Gastrocnemius medialis (tissue), 4 donors: ENCODE data around the gene TMEM132A. TPM values are rescaled to one million over a fixed set of nuclear protein-coding genes. Genes with fewer than 3 reads are reported as not detected.

Source experiments
- ATAC-seq, 2 donors: fragments of 150-250 bp; one replicate each; pipeline ENCODE4 v1.9.1; 2016
- DNase-seq, 2 donors: peaks; one replicate each; pipeline ENCODE4 v3.0.0-alpha.2; 2019
- H3K27ac ChIP-seq, 4 donors: fragments of 200-600 bp; sonication (generic); 1 replicate in 1 of 4; 2 replicates in 3 of 4; pipeline ENCODE4 v1.5.1; 2016 to 2018; ENCODE audit warnings: mild to moderate bottlenecking in 2 of 4, moderate library complexity in 1 of 4
- H3K27me3 ChIP-seq, 3 donors: fragments of 200-600 bp; sonication (generic) in 2 of 3; 1 replicate in 1 of 3; 2 replicates in 2 of 3; pipeline versions ENCODE4 v1.5.1 to v1.6.0; 2016 to 2019; ENCODE audit warnings: mild to moderate bottlenecking in 1 of 3, moderate library complexity in 1 of 3
- H3K36me3 ChIP-seq, 2 donors: fragments of 200-600 bp; sonication (generic) in 1 of 2; one replicate each; pipeline ENCODE4 v1.5.1; 2017 to 2018
- H3K4me1 ChIP-seq, 2 donors: fragments of 200-600 bp; sonication (generic) in 1 of 2; one replicate each; pipeline ENCODE4 v1.5.1; 2016 to 2017; ENCODE audit warnings: mild to moderate bottlenecking in 2 of 2
- H3K4me3 ChIP-seq, 4 donors: fragments of 200-600 bp; sonication (generic) in 3 of 4; 1 replicate in 1 of 4; 2 replicates in 3 of 4; pipeline ENCODE4 v1.5.1; 2016 to 2019; ENCODE audit warnings: mild to moderate bottlenecking in 2 of 4
- H3K9me3 ChIP-seq, 3 donors: fragments of 200-600 bp; sonication (generic) in 2 of 3; 1 replicate in 1 of 3; 2 replicates in 2 of 3; pipeline ENCODE4 v1.5.1; 2016 to 2019
- CTCF ChIP-seq, 5 experiments: fragments of 450-650 bp in 3 of 5; fragments of 200-600 bp in 2 of 5; sonication (generic) in 2 of 5; IDR thresholded peaks in 4 of 5; conservative IDR thresholded peaks in 1 of 5; 1 replicate in 4 of 5; 2 replicates in 1 of 5; pipeline ENCODE4 v1.5.1; 2016 to 2019; ENCODE audit warnings: antibody characterized with exemption in 5 of 5, mild to moderate bottlenecking in 3 of 5, moderate library complexity in 3 of 5
- POLR2A ChIP-seq, 2 donors: fragments of 450-650 bp; IDR thresholded peaks; one replicate each; pipeline ENCODE4 v1.6.1; 2017; ENCODE audit warnings: antibody characterized with exemption in 2 of 2, mild to moderate bottlenecking in 2 of 2, moderate library complexity in 2 of 2
- in situ Hi-C, 4 donors: fragments of 200-750 bp; cut with MboI; loops; one replicate each; pipeline versions ENCODE4 v1.15.0 to v1.8.0; 2017; ENCODE audit warnings: low sequenced_read_pairs in 4 of 4
- intact Hi-C: fragments of 100-400 bp; cut with DNase I; formaldehyde crosslinking; loops from one replicate; pipeline ENCODE4 v1.15.1; 2023; ENCODE audit warnings: low total_unique reads
- total RNA-seq, 4 donors: library from RNA; depleted of rRNA; stranded (reverse); fragments of >200 nt; gene quantifications; one replicate each; pipeline versions ENCODE4 v1.1.0 to v1.2.3, GENCODE V29; 2016

The TMEM132A gene
- total RNA-seq, 4 donors from 2014 or later: 2.5 to 3.7 (median 3.1) TPM

- intact Hi-C loops: no loop called here
- Histone ChIP-seq H3K27me3 (no peaks in the 10 kb centered on the region), H3K27ac (no peak overlapping the region), H3K36me3 (peaks cover 2 to 57% of the 10 kb centered on the region in 2 donors), H3K4me1 (peaks cover 24 to 28% of the 10 kb centered on the region in 2 donors), H3K4me3 (no peak overlapping the region), H3K9me3 (no peaks in the 10 kb centered on the region)
- ATAC-seq: no peak
- no peak for TF ChIP-seq CTCF (IDR thresholded peaks at IDR 0.05 in 4 of 5, conservative IDR thresholded peaks at IDR 0.05 in 1 of 5)
- no peak for TF ChIP-seq POLR2A (IDR thresholded peaks at IDR 0.05)
- in situ Hi-C loops: loop anchor here in 1 of 4 donors (25.0 kb wide), 1 partner anchor 260 kb away; the partner anchor contains the start of gene VPS37C
- no peak for DNase-seq
Measured at GRCh38 chr11:60902625-60903024, 21.6 kb upstream of the TMEM132A start.

DNA sequence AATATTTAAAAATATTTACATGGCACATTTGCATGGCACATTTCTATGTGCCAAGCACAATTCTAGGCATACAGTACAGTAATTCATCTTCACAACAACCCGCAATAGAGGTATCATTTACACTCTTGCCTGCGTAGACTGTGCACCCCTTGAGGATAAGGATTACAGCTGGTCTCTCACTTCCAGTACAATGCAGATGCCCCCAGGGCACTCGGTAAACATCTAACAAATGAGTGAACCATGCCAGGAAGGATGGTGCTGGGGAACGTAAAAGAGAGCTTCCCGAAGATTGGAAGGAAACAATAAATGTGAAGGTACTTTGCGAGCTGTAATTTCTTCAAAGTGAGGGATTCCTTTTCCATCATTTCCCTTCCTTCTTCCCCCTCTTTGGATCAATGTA is 19.2 kb upstream of the TMEM132A start:
- TF ChIP-seq CTCF (IDR thresholded peaks at IDR 0.05 in 4 of 5, conservative IDR thresholded peaks at IDR 0.05 in 1 of 5): no peak
- TF ChIP-seq POLR2A (IDR thresholded peaks at IDR 0.05): no peak
- Histone ChIP-seq H3K9me3 (no peaks in the 10 kb centered on the region), H3K27me3 (no peaks in the 10 kb centered on the region), H3K4me1 (peaks cover 24 to 28% of the 10 kb centered on the region in 2 donors), H3K36me3 (peaks cover 0 to 33% of the 10 kb centered on the region in 2 donors), H3K4me3 (peak overlapping the region; percentile 78 to 100 (median 94)), H3K27ac (peak overlapping the region; percentile 90 to 100 (median 98))
- intact Hi-C loops (no loop called here), in situ Hi-C loops (loop anchor here in 1 of 4 donors (25.0 kb wide), 1 partner anchor 257 kb away; the partner anchor contains the start of gene VPS37C)
- ATAC-seq (no peak), DNase-seq (no peak)

DNA sequence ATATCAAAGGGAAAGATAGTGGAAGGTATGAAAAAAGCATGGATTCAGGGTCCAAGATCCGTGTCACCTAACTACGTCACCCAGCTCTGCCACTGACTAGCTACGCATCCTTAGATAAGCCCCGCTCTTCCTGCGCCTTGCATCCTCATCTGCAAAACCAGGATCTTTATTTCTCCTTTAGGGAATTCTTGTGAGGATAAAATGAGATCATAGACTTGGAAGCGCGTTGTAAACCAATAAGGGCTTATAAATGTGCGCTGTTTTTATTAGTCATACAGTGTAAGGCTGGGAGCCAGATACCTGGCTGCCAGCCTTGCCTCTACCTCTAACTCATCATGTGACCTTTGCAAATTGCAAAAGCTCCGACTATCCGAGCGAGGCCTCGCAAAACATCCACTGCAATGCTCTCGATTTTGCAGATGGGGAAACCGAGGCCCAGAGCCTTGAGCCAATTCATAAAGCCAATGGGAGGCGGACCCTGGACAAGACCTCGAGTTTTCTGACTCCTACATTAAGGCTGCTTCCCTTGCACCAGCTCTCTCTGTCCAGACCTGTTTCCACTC is 18.6 kb upstream of the TMEM132A start:
- Histone ChIP-seq H3K27ac (peak overlapping the region; percentile 90 to 100 (median 98)), H3K27me3 (no peaks in the 10 kb centered on the region), H3K4me1 (peaks cover 24 to 27% of the 10 kb centered on the region in 2 donors), H3K9me3 (no peaks in the 10 kb centered on the region), H3K4me3 (peak overlapping the region; percentile 78 to 100 (median 94)), H3K36me3 (peaks cover 0 to 27% of the 10 kb centered on the region in 2 donors)
- intact Hi-C loops: loop anchor here (1.0 kb wide), 2 partner anchors 63 to 256 kb away; partner anchors contain the start of genes CCDC86 and VPS37C
- in situ Hi-C loops: loop anchor here in 1 of 4 donors (25.0 kb wide), 1 partner anchor 257 kb away; the partner anchor contains the start of gene VPS37C
- ATAC-seq (peak; percentile 28 to 49), DNase-seq (no peak)
- TF ChIP-seq POLR2A (IDR thresholded peaks at IDR 0.05): no peak
- no peak for TF ChIP-seq CTCF (IDR thresholded peaks at IDR 0.05 in 4 of 5, conservative IDR thresholded peaks at IDR 0.05 in 1 of 5)

DNA sequence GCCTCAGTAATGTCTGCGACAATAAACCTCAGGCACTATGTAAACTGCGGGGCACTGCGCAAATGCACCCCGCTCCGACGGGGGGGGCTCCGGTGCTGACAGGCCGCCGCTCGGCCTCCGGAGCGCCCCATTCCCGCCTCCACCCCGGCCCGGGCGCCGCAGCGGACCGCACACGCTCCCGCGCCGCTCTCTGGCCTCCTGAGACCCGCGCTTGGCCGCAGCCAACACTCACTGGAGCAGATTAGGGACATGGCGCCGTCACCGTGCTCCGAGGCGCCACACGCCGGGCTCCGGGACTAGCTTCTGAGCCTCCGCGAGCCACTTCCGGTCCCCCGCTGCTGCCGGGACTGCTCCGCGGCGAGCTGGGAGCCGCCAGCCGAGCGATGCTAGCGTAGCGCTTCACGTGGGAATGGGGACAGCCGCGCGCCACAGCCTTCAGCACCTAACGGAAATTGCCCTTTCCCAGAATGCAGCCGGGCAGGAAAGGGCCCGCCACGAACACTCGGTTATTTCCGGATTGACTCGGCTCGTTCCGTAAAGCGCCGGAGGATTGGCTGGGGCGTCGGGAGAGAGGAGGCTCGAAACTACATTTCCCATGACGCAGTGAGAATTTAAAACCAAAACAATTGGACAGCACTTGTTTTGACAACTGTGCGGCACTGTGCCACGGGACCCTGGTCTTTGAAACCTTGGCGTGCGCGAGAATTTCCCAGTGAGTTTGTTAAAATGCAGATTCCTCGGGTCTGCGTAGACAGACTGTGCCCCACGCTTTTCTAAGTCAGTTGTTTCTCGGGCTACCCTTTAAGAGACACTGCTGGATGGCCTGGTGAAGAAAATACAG is 17.9 kb upstream of the TMEM132A start, which contains the start of gene PRPF19:
TSS of gene PRPF19 (minus strand) at position 454 of the 841 bp plus-strand sequence. CDS start at position 251, 203 bp downstream.
- intact Hi-C loops (loop anchor here (1.0 kb wide), 2 partner anchors 64 to 255 kb away; partner anchors contain the start of genes CCDC86 and VPS37C), in situ Hi-C loops (loop anchor here in 1 of 4 donors (25.0 kb wide), 1 partner anchor 256 kb away; the partner anchor contains the start of gene VPS37C)
- H3K4me1 ChIP-seq: peaks cover 23 to 24% of the 10 kb centered on the region in 2 donors
- DNase-seq (peak; percentile 96 to 97), ATAC-seq (peak; percentile 95 to 96)
- no peaks in the 10 kb centered on the region for H3K9me3 ChIP-seq
- H3K27ac ChIP-seq: peak within 1 kb of the TSS; percentile 90 to 100 (median 98)
- H3K36me3 ChIP-seq: peaks cover 0 to 20% of the 10 kb centered on the region in 2 donors
- peak within 1 kb of the TSS; percentile 78 to 100 (median 94) for H3K4me3 ChIP-seq
- TF ChIP-seq CTCF (IDR thresholded peaks at IDR 0.05 in 4 of 5, conservative IDR thresholded peaks at IDR 0.05 in 1 of 5) (no peak), POLR2A (IDR thresholded peaks at IDR 0.05) (peak; percentile 81 to 88)
- H3K27me3 ChIP-seq: no peaks in the 10 kb centered on the region
